K562 (cell line): ENCODE results near the gene CFAP90. TPM values are rescaled to one million over a fixed set of nuclear protein-coding genes. Genes with fewer than 3 reads are reported as not detected.
A peak's percentile ranks its signal among the peaks of the same experiment; 100 is the strongest.

Experiments used
- C11orf30 ChIP-seq: fragments of 450-650 bp; IDR thresholded peaks from 2 replicates; pipeline ENCODE4 v1.6.1; 2016; ENCODE audit warnings: low read depth, mild to moderate bottlenecking
- CBX2 ChIP-seq: fragments of 200-600 bp; sonication (generic); IDR thresholded peaks from one replicate; pipeline ENCODE4 v1.6.1; 2012; ENCODE audit warnings: mild to moderate bottlenecking, low read length, inconsistent platforms; ENCODE audit not compliant: insufficient read depth, poor library complexity, severe bottlenecking
- JUNB ChIP-seq: fragments of 450-650 bp; formaldehyde crosslinking; conservative IDR thresholded peaks from 2 replicates; pipeline ENCODE4 v1.4.0; 2020; ENCODE audit warnings: mild to moderate bottlenecking
- MAFG ChIP-seq: fragments of 450-650 bp; conservative IDR thresholded peaks from 2 replicates; pipeline ENCODE4 v1.6.1; 2016; ENCODE audit warnings: missing genetic modification characterization, missing compliant biosample characterization
- NR0B1 ChIP-seq: fragments of 450-650 bp; IDR thresholded peaks from one replicate; pipeline ENCODE4 v1.6.1; 2018; ENCODE audit warnings: mild to moderate bottlenecking, moderate library complexity; ENCODE audit not compliant: partially characterized antibody
- ZNF224 ChIP-seq: sonication (generic); formaldehyde crosslinking; IDR thresholded peaks from 2 replicates; pipeline ENCODE4 v1.8.0; 2022; ENCODE audit warnings: mild to moderate bottlenecking, missing genetic modification reagents
- ZNF316 ChIP-seq: fragments of 450-650 bp; IDR thresholded peaks from 2 replicates; pipeline ENCODE4 v1.6.1; 2016
- ZNF518B ChIP-seq: fragments of 250-450 bp; sonication (Bioruptor Pico); IDR thresholded peaks from 2 replicates; pipeline ENCODE4 v1.5.0; 2021; ENCODE audit warnings: mild to moderate bottlenecking, moderate library complexity
- polyA plus RNA-seq, 8 experiments: library from polyadenylated mRNA; depleted of rRNA in 4 of 8; stranded (reverse) in 5 of 8; unstranded in 3 of 8; fragments of >200 nt; fragmentation: Nextera tagmentation in 2 of 8; fragmentation: Illumina TruSeq in 1 of 8; extraction: Ambion mirVana in 2 of 8; extraction: Trizol in 1 of 8; gene quantifications; 2 replicates each; pipeline versions ENCODE4 v1.2.1 to v1.2.3, GENCODE V29; 2011 to 2014; ENCODE audit warnings: inconsistent platforms in 1 of 8, missing spikeins in 1 of 8
- total RNA-seq, 7 experiments: library from RNA; depleted of rRNA in 6 of 7; stranded (reverse); fragments of >200 nt in 6 of 7; fragmentation: Illumina TruSeq in 2 of 7; extraction: Trizol in 2 of 7; gene quantifications; 2 replicates each; pipeline versions ENCODE4 v1.2.1 to v1.2.3, GENCODE V29; 2011 to 2021; ENCODE audit warnings: low replicate concordance in 1 of 7
- TF ChIP-seq, protein P1 (sequence below): fragments of 250-450 bp; sonication (Bioruptor Pico); IDR thresholded peaks from 2 replicates; pipeline ENCODE4 v1.5.0; 2020; ENCODE audit warnings: mild to moderate bottlenecking

Gene CFAP90
- total and polyA plus RNA-seq, 9 of the 15 experiments (the other 6 are each of a cell fraction or from before 2014, with no cell fraction given) = not detected

- TF ChIP-seq, protein P1, sequence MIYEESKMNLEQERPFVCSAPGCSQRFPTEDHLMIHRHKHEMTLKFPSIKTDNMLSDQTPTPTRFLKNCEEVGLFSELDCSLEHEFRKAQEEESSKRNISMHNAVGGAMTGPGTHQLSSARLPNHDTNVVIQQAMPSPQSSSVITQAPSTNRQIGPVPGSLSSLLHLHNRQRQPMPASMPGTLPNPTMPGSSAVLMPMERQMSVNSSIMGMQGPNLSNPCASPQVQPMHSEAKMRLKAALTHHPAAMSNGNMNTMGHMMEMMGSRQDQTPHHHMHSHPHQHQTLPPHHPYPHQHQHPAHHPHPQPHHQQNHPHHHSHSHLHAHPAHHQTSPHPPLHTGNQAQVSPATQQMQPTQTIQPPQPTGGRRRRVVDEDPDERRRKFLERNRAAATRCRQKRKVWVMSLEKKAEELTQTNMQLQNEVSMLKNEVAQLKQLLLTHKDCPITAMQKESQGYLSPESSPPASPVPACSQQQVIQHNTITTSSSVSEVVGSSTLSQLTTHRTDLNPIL = no peak
- TF ChIP-seq CBX2 = no peak
- peak; percentile 45; the same call in 1 of the 2 replicates for TF ChIP-seq C11orf30
- TF ChIP-seq ZNF316 = peak; percentile 57
- peak; percentile 39; the same call in 1 of the 2 replicates for TF ChIP-seq MAFG (tag)
- no peak for TF ChIP-seq ZNF518B (CRISPR knock-in tag)
- no peak for TF ChIP-seq JUNB (CRISPR knock-in tag)
- no peak for TF ChIP-seq ZNF224
- TF ChIP-seq NR0B1 = no peak
These were observed 16.0 kb downstream of the CFAP90 start (continued) for GRCh38 chr5:7834982-7835381.
